Fibroblast of lung (primary cell): Measurements from ENCODE around the gene SPPL3.

Source experiments
- CTCF ChIP-seq, 2 donors: IDR thresholded peaks in 1 of 2; conservative IDR thresholded peaks in 1 of 2; 1 replicate in 1 of 2; 2 replicates in 1 of 2; pipeline ENCODE4 v1.5.1; 2011 to 2012; ENCODE audit warnings: low read length in 2 of 2, control low read depth in 1 of 2, inconsistent platforms in 1 of 2, low read depth in 1 of 2, mild to moderate bottlenecking in 1 of 2
- EZH2 ChIP-seq: IDR thresholded peaks from 2 replicates; pipeline ENCODE4 v1.5.1; 2012; ENCODE audit warnings: low read length, control low read depth, mild to moderate bottlenecking; ENCODE audit errors: missing control alignments

- TF ChIP-seq EZH2 (no peak), CTCF (conservative IDR thresholded peaks at IDR 0.05 in 1 of 2, IDR thresholded peaks at IDR 0.05 in 1 of 2; ENCODE audit: low read depth in 1 of 2, low read length in 2 of 2) (no peak)
Measured at GRCh38 chr12:120735181-120735580, 169.0 kb downstream of the SPPL3 start.
